ENCODE measurements around the gene PUS7L. TPM values are rescaled to one million over a fixed set of nuclear protein-coding genes. Genes with fewer than 3 reads are reported as not detected.

PUS7L gene
- total RNA-seq, 1 experiment from 2014 or later = 14.4 TPM

DNA sequence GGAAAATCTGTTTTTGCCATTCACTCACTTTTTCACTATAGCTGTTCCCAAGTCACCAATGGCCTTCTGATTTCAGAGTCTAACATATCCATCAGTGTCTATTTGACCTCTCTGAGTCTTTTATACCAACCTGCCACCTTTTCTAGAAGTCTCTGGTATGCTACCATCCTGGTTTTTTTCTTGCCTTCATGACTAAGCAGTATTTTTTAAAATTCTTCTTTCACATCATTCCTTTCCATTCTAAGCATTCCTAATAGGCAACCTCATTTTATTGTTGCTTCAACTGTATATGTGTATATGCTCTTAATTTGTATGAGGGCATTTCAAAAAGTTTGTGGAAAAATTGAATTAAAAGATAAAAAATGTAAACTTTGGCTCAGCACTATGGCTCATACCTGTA lies 5.2 kb upstream of the PUS7L start:
- Histone ChIP-seq H3K27me3 (ENCODE audit: insufficient read depth, low read length) (no peaks in the 10 kb centered on the region), H3K9ac (ENCODE audit: extremely low read depth, insufficient read length, low read length) (no peak overlapping the region), H3K56ac (ENCODE audit: insufficient read length, low read depth, low read length) (no peak overlapping the region)

More for the DNA sequence above, 5.2 kb upstream of the PUS7L start:
- H3K14ac ChIP-seq (ENCODE audit: insufficient read depth, low read length) = no peak overlapping the region
- no peak overlapping the region for H2BK15ac ChIP-seq (ENCODE audit: low read depth, low read length)
- no peak overlapping the region for H4K91ac ChIP-seq (ENCODE audit: insufficient read length, low read depth, low read length)
- TF ChIP-seq, protein P1, sequence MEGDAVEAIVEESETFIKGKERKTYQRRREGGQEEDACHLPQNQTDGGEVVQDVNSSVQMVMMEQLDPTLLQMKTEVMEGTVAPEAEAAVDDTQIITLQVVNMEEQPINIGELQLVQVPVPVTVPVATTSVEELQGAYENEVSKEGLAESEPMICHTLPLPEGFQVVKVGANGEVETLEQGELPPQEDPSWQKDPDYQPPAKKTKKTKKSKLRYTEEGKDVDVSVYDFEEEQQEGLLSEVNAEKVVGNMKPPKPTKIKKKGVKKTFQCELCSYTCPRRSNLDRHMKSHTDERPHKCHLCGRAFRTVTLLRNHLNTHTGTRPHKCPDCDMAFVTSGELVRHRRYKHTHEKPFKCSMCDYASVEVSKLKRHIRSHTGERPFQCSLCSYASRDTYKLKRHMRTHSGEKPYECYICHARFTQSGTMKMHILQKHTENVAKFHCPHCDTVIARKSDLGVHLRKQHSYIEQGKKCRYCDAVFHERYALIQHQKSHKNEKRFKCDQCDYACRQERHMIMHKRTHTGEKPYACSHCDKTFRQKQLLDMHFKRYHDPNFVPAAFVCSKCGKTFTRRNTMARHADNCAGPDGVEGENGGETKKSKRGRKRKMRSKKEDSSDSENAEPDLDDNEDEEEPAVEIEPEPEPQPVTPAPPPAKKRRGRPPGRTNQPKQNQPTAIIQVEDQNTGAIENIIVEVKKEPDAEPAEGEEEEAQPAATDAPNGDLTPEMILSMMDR (conservative IDR thresholded peaks at IDR 0.05) = no peak
- H2AK5ac ChIP-seq (ENCODE audit: insufficient read length, low read length) = no peak overlapping the region
- H3K4me1 ChIP-seq (ENCODE audit: insufficient read depth, low read length) = peaks cover 5% of the 10 kb centered on the region
- no peak overlapping the region for H4K5ac ChIP-seq (ENCODE audit: insufficient read length, low read depth, low read length)
- no peak overlapping the region for H3K4ac ChIP-seq (ENCODE audit: low read depth, low read length)
- no peak overlapping the region for H4K8ac ChIP-seq (replicated peaks; ENCODE audit: insufficient read length, low read depth, low read length)
- H2BK20ac ChIP-seq (ENCODE audit: low read depth, low read length, poor library complexity, severe bottlenecking) = no peak overlapping the region
- Mint-ChIP-seq H3K4me1 (peaks cover 33 to 43% of the 10 kb centered on the region in 2 experiments), H3K36me3 (ENCODE audit: insufficient read depth in 1 of 3, low read depth in 3 of 3) (no peaks in the 10 kb centered on the region), H3K4me3 (no peak overlapping the region), H3K27ac (peak overlapping the region; percentile 14 to 59 (median 42); a peak in 3 of 7 replicates), H3K27me3 (ENCODE audit: low read depth) (no peaks in the 10 kb centered on the region), H3K9me3 (no peaks in the 10 kb centered on the region)
- no peak overlapping the region for H2BK120ac ChIP-seq (ENCODE audit: low read depth, low read length, poor library complexity, severe bottlenecking)
- no peak overlapping the region for H2AFZ ChIP-seq (ENCODE audit: low read length)
- no peak overlapping the region for H3K4me2 ChIP-seq (ENCODE audit: insufficient read depth, insufficient read length, low read length)
- H3K23me2 ChIP-seq (ENCODE audit: insufficient read length, low read depth, low read length, poor library complexity, severe bottlenecking) = peaks cover 3% of the 10 kb centered on the region
- no peaks in the 10 kb centered on the region for H3K79me2 ChIP-seq (ENCODE audit: insufficient read depth, low read length)
- no peak for DNase-seq
- H3K27ac ChIP-seq (ENCODE audit: insufficient read length, low read depth, low read length) = no peak overlapping the region
- no peak overlapping the region for H2BK5ac ChIP-seq (ENCODE audit: insufficient read length, low read length)
- no peak overlapping the region for H3T11ph ChIP-seq (ENCODE audit: low read length)
- peak overlapping the region; percentile 76 for H2BK12ac ChIP-seq (ENCODE audit: insufficient read length, low read depth, low read length)
- no peaks in the 10 kb centered on the region for H3K79me1 ChIP-seq (ENCODE audit: insufficient read depth, low read depth, low read length, poor library complexity, severe bottlenecking)
- no peaks in the 10 kb centered on the region for H4K20me1 ChIP-seq (ENCODE audit: control insufficient read depth, insufficient read depth, insufficient read length)
- no peak overlapping the region for H3K18ac ChIP-seq (ENCODE audit: insufficient read length, low read depth, low read length)
- H3K9me3 ChIP-seq (ENCODE audit: control insufficient read depth, low read depth, low read length) = no peaks in the 10 kb centered on the region
- no peak overlapping the region for H3K23ac ChIP-seq (ENCODE audit: insufficient read length, low read depth, low read length)

Measured in H9 (cell line).